HL-60 (cell line): ENCODE results near the gene EVX2.

Experiments
- DNase-seq, 2 experiments: peaks; one replicate each; pipeline ENCODE4 v3.0.0-alpha.2; 2010 to 2020; ENCODE audit warnings: low read depth in 1 of 2, low spot score in 1 of 2
- H3K27ac ChIP-seq: fragments of 250-450 bp; sonication (Bioruptor Pico); replicated peaks from 2 replicates; pipeline ENCODE4 v1.5.1; 2020; ENCODE audit warnings: mild to moderate bottlenecking, moderate library complexity
- H3K27me3 ChIP-seq: fragments of 250-450 bp; sonication (Bioruptor Pico); 2 replicates; pipeline ENCODE4 v1.5.1; 2021; ENCODE audit warnings: mild to moderate bottlenecking, moderate library complexity; ENCODE audit not compliant: insufficient read depth, poor library complexity, severe bottlenecking
- H3K4me3 ChIP-seq: replicated peaks from 2 replicates; pipeline ENCODE4 v1.5.1; 2011; ENCODE audit warnings: mild to moderate bottlenecking, control low read depth, low read length; ENCODE audit not compliant: insufficient read depth
- GABPA ChIP-seq: IDR thresholded peaks from 2 replicates; pipeline ENCODE4 v1.6.1; 2012; ENCODE audit warnings: low read depth
- POLR2AphosphoS5 ChIP-seq: IDR thresholded peaks from 2 replicates; pipeline ENCODE4 v1.6.1; 2012; ENCODE audit warnings: low read depth
- SPI1 ChIP-seq: IDR thresholded peaks from 2 replicates; pipeline ENCODE4 v1.6.1; 2012; ENCODE audit warnings: low read depth, mild to moderate bottlenecking, borderline replicate concordance
- TF ChIP-seq, protein P1 (sequence below): IDR thresholded peaks from one replicate; pipeline ENCODE4 v1.5.1; 2011; ENCODE audit warnings: low read length, control low read depth, inconsistent platforms; ENCODE audit not compliant: insufficient read depth
- TF ChIP-seq, protein P2 (sequence below): IDR thresholded peaks from 2 replicates; pipeline ENCODE4 v1.6.1; 2012; ENCODE audit warnings: low read depth; ENCODE audit not compliant: insufficient replicate concordance

The EVX2 gene

DNA sequence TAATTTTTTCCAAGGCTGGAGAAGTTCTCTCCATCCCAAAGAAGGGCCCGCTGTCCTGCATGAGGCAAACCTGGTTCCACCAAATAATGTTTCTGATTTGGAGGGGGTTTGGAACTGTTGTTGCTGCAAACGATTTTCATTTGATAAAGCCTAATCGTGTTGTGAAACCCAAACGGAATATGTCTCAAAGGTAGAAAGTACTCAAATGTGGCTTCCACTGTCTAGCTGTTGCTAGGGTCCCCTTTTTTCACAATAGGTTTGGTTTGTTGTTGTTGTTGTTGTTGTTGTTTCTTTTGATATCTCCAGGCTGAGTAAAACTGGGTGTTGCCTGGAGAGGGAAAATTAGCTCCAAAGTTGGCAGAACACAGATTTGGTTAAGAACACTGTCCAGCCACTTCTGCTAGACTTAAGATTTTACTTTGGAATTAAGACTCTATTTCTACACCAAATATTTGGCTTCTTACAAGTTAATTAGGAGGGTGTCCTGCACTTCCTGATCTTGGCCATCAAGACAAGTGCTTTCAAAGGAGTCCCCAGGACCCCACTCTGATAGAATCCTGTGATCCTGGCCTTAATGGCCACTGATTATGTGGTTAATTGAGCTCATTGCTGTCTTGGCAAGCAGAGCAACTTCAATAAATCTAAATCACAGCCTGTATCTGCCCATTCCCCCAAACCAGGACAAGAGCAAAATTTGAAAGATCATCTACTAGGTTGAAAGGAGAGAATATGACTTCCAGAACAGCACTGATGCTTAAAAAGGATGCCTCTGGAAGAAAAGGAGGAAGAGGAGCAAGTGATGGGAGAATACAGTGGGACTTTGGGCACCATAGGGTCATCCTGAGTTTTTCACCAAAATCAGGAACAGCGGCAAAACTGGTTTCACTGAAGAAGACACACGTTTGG is 5.4 kb upstream of the EVX2 start:
- H3K27ac ChIP-seq, result no peak overlapping the region
- no peak for TF ChIP-seq POLR2AphosphoS5
- TF ChIP-seq, protein P1, sequence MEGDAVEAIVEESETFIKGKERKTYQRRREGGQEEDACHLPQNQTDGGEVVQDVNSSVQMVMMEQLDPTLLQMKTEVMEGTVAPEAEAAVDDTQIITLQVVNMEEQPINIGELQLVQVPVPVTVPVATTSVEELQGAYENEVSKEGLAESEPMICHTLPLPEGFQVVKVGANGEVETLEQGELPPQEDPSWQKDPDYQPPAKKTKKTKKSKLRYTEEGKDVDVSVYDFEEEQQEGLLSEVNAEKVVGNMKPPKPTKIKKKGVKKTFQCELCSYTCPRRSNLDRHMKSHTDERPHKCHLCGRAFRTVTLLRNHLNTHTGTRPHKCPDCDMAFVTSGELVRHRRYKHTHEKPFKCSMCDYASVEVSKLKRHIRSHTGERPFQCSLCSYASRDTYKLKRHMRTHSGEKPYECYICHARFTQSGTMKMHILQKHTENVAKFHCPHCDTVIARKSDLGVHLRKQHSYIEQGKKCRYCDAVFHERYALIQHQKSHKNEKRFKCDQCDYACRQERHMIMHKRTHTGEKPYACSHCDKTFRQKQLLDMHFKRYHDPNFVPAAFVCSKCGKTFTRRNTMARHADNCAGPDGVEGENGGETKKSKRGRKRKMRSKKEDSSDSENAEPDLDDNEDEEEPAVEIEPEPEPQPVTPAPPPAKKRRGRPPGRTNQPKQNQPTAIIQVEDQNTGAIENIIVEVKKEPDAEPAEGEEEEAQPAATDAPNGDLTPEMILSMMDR, result no peak
- TF ChIP-seq SPI1, result no peak
- TF ChIP-seq, protein P2, sequence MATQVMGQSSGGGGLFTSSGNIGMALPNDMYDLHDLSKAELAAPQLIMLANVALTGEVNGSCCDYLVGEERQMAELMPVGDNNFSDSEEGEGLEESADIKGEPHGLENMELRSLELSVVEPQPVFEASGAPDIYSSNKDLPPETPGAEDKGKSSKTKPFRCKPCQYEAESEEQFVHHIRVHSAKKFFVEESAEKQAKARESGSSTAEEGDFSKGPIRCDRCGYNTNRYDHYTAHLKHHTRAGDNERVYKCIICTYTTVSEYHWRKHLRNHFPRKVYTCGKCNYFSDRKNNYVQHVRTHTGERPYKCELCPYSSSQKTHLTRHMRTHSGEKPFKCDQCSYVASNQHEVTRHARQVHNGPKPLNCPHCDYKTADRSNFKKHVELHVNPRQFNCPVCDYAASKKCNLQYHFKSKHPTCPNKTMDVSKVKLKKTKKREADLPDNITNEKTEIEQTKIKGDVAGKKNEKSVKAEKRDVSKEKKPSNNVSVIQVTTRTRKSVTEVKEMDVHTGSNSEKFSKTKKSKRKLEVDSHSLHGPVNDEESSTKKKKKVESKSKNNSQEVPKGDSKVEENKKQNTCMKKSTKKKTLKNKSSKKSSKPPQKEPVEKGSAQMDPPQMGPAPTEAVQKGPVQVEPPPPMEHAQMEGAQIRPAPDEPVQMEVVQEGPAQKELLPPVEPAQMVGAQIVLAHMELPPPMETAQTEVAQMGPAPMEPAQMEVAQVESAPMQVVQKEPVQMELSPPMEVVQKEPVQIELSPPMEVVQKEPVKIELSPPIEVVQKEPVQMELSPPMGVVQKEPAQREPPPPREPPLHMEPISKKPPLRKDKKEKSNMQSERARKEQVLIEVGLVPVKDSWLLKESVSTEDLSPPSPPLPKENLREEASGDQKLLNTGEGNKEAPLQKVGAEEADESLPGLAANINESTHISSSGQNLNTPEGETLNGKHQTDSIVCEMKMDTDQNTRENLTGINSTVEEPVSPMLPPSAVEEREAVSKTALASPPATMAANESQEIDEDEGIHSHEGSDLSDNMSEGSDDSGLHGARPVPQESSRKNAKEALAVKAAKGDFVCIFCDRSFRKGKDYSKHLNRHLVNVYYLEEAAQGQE, result no peak
- no peak for TF ChIP-seq GABPA
- H3K4me3 ChIP-seq, result no peak overlapping the region
- no peak for DNase-seq
- peaks cover 88% of the 10 kb centered on the region for H3K27me3 ChIP-seq

DNA sequence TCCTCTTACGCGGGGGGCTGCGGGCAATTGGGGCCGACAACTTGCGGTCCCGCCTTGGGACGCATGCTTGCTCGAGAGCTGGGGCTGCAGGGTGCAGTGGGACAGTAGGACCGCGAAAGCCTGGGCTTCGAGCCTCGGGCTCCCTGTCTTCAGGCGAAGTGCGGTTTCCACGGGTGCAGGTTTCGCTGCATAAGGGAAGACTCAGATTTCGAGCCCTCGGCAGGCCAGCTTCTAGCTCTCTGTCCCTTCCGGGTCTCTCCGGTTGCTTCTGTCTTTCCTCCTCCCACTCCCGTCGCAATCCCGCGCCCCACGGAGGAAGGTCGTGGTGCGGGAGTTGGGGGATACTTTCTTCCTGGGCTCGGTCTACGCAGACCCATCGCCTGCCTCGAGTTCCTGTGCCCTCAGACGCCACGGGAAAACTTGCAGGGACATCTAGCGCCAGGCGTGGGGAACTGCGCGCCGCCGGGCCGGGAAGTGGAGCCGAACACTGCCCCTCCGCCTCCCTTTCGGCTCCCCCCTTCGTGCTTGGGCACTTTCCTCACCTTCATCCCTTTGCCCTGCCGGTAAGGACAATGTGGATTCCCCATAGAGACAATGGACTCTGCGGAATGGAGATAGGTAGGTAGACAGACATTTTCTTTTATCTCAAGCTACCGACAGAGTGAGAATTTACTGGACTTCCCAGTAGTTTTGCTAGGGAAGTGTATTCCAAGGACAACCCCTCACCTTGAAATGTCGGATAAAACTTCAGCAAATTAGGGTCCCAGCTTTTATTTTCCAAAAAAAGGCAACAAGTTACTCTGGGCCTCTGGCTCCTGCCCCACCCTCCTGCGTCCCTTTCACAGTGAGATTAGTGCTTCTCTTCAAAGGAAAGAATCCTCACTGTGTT is 4.5 kb upstream of the EVX2 start:
- Histone ChIP-seq H3K27ac (no peak overlapping the region), H3K4me3 (peak overlapping the region; percentile 33), H3K27me3 (peaks cover 88% of the 10 kb centered on the region)
- TF ChIP-seq GABPA (no peak), SPI1 (peak; percentile 47; the same call in 1 of the 2 replicates)
- TF ChIP-seq, protein P1, result peak; percentile 73
- DNase-seq, result peak in 1 of 2 experiments; percentile 44

DNA sequence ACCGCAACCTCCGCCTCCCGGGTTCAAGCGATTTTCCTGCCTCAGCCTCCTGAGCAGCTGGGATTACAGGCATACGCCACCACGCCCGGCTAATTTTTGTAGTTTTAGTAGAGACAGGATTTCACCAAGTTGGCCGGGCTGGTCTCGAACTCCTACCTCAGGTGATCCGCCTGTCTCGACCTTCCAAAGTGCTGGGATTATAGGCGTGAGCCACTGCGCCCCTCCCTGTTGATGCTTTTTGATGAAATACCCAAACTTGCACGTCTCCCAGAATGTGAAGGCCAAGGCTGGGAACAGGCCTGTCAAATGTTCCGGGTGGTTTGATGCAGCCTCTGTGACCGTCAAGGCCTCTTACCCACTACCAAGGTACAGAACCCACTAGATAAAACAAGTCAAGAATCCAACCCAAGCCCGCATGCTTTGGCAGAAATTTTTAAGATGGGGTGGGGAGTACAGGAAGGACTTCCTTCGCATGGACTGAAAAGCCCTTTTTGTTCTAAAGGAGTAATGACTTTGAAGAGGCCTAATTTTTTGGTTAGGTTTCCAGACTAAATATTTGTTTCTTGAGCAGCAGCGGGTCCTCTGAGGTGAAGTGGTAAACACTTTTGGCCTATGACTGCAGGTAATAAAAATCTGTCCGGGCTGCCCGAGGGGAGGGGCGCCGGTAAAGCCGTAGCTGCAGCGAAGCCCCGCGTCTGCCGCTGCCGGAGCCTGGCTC is 3.7 kb upstream of the EVX2 start:
- H3K27me3 ChIP-seq, result peaks cover 92% of the 10 kb centered on the region

More for the DNA sequence above, 3.7 kb upstream of the EVX2 start:
- DNase-seq, result no peak
- Histone ChIP-seq H3K27ac (no peak overlapping the region), H3K4me3 (peak overlapping the region; percentile 33)
- TF ChIP-seq SPI1, result no peak
- no peak for TF ChIP-seq POLR2AphosphoS5
- TF ChIP-seq, protein P2, result no peak
- TF ChIP-seq GABPA, result no peak
- TF ChIP-seq, protein P1, result no peak
